Common myeloid progenitor, CD34-positive (primary cell): ENCODE results near the gene PTPRK.

Source experiments
- CTCF ChIA-PET: fragments of 350-600 bp; sonication (Branson Sonifier 250); formaldehyde crosslinking; loops from one replicate; lab custom pipeline; 2021; ENCODE audit warnings: antibody characterized with exemption; lab: Charles Lee
- POLR2A ChIA-PET: fragments of 350-600 bp; sonication (Branson Sonifier 250); formaldehyde crosslinking; loops from one replicate; lab custom pipeline; 2021; ENCODE audit warnings: antibody characterized with exemption; lab: Charles Lee
- DNase-seq, 3 donors: peaks; one replicate each; pipeline versions ENCODE4 v3.0.0 to v3.0.0-alpha.2; 2013
- H3K27ac ChIP-seq, 2 experiments: 1 replicate in 1 of 2; 2 replicates in 1 of 2; pipeline ENCODE4 v1.7.0; 2013; ENCODE audit warnings: inconsistent platforms in 2 of 2, low read length in 2 of 2, mild to moderate bottlenecking in 2 of 2, low read depth in 1 of 2, moderate library complexity in 1 of 2; ENCODE audit not compliant: severe bottlenecking in 2 of 2, insufficient read depth in 1 of 2, poor library complexity in 1 of 2
- H3K27me3 ChIP-seq, 5 experiments: replicated peaks in 2 of 5; 1 replicate in 3 of 5; 2 replicates in 2 of 5; pipeline versions ENCODE4 v1.6.1 to v1.7.0; 2013; ENCODE audit warnings: low read length in 4 of 5, mild to moderate bottlenecking in 2 of 5, moderate library complexity in 2 of 5, inconsistent platforms in 1 of 5; ENCODE audit not compliant: insufficient read depth in 5 of 5, control insufficient read depth in 4 of 5
- H3K36me3 ChIP-seq, 4 experiments: 1 replicate in 2 of 4; 2 replicates in 2 of 4; pipeline versions ENCODE4 v1.6.1 to v1.7.0; 2013; ENCODE audit warnings: low read length in 3 of 4, control low read depth in 1 of 4, mild to moderate bottlenecking in 1 of 4; ENCODE audit not compliant: control insufficient read depth in 4 of 4, insufficient read depth in 4 of 4
- H3K4me1 ChIP-seq, 4 experiments: 1 replicate in 3 of 4; 2 replicates in 1 of 4; pipeline versions ENCODE4 v1.6.1 to v1.7.1; 2013; ENCODE audit warnings: low read length in 3 of 4, mild to moderate bottlenecking in 3 of 4, control low read depth in 1 of 4, inconsistent platforms in 1 of 4, moderate library complexity in 1 of 4; ENCODE audit not compliant: control insufficient read depth in 4 of 4, insufficient read depth in 4 of 4; ENCODE audit errors: control extremely low read depth in 1 of 4
- H3K4me3 ChIP-seq, 7 experiments: 1 replicate in 4 of 7; 2 replicates in 3 of 7; pipeline versions ENCODE4 v1.5.1 to v1.7.0; 2013; ENCODE audit warnings: mild to moderate bottlenecking in 7 of 7, low read length in 6 of 7, moderate library complexity in 6 of 7, inconsistent platforms in 2 of 7, low read depth in 2 of 7, control low read depth in 1 of 7; ENCODE audit not compliant: insufficient read depth in 4 of 7, control insufficient read depth in 1 of 7; ENCODE audit errors: extremely low read depth in 1 of 7
- H3K9me3 ChIP-seq, 5 experiments: 1 replicate in 4 of 5; 2 replicates in 1 of 5; pipeline versions ENCODE4 v1.6.1 to v1.7.1; 2013; ENCODE audit warnings: low read length in 4 of 5, mild to moderate bottlenecking in 2 of 5, inconsistent platforms in 1 of 5, low read depth in 1 of 5, moderate library complexity in 1 of 5; ENCODE audit not compliant: control insufficient read depth in 4 of 5, insufficient read depth in 2 of 5; ENCODE audit errors: control extremely low read depth in 1 of 5
- WGBS: methylation state at CpG from one replicate; pipeline ENCODE4 v1.1.5; 2013; ENCODE audit not compliant: insufficient coverage; 5-methylcytosine and 5-hydroxymethylcytosine counted together

The PTPRK gene

GRCh38 chr6:128479048-128479666 is 41.2 kb downstream of the PTPRK start:
- Histone ChIP-seq H3K36me3 (no peaks in the 10 kb centered on the region), H3K27ac (no peak overlapping the region), H3K9me3 (no peaks in the 10 kb centered on the region), H3K27me3 (no peaks in the 10 kb centered on the region), H3K4me3 (no peak overlapping the region), H3K4me1 (no peaks in the 10 kb centered on the region)
- 100% methylated on average over 1 of the region's 2 CpGs for WGBS
- DNase-seq, result no peak
- POLR2A ChIA-PET, result no interaction called here
- CTCF ChIA-PET, result no interaction called here

DNA sequence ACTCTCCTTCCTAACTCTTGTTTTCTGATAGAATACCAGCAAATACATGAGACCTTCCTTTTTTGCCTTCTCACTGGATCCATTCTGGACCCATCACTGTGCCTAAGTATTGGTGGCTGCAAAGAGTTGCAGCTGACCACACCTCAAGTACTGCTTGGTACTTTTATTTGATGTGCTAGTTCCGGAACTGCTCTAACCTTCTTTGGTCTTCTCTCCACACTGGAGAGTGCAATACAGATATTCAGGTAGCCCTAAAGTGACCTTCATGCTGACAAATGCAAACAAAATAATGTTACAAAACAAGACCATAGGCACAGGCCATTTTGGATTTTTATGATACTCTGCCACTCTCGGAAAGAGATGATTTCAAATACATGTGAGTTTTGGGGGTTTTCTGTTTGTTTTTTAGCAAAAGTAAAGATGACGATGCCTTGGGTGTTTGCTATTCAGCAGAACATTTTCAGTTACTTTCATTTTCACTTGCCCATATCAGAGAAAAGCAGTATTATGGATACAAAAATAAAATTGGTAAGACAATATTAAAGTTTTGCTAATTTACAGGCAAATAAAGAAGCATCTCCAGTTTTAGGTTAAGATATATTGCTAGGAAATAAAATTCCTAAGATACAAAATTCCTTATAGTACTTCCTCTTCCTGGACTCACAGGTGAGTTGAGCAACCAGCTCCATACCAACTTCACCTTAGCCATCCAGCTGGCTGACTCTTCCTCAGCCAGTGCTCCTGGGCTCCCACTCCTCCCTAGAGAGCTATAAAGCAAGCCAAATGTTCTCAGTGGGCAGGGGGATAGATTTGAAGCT is 42.0 kb downstream of the PTPRK start:
- ChIA-PET POLR2A (no interaction called here), CTCF (no interaction called here)
- 100% methylated on average over 1 of the region's 3 CpGs for WGBS
- Histone ChIP-seq H3K9me3 (no peaks in the 10 kb centered on the region), H3K4me1 (no peaks in the 10 kb centered on the region), H3K36me3 (no peaks in the 10 kb centered on the region), H3K4me3 (peak overlapping the region in 1 of 7 experiments; percentile 19), H3K27ac (no peak overlapping the region), H3K27me3 (no peaks in the 10 kb centered on the region)
- DNase-seq, result no peak

DNA sequence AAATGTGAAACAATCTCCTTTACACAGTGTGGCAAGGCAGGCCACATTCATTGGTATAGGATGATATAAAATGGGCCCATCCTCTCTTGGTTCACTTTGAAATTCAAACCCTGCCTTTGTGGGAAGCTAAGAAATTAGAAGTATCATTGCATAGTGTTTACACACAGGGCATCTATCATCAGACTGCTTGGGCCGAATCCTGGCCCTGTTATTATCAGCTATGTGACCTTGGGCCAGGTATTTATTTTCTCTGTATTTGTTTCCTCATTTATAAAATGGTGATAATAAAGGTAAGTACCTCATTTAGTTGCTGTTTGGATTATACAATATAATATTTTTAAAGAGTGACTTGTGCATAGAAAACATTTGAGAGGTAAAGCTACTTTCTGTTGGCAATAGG is 45.5 kb downstream of the PTPRK start:
- no CpG with 5 or more reads among the region's 1 CpG for WGBS
- no peak overlapping the region for H3K27ac ChIP-seq
- H3K4me1 ChIP-seq, result no peaks in the 10 kb centered on the region
- ChIA-PET CTCF (no interaction called here), POLR2A (no interaction called here)
- no peaks in the 10 kb centered on the region for H3K36me3 ChIP-seq
- no peak for DNase-seq
- no peak overlapping the region for H3K4me3 ChIP-seq
- H3K9me3 ChIP-seq, result no peaks in the 10 kb centered on the region
- no peaks in the 10 kb centered on the region for H3K27me3 ChIP-seq

GRCh38 chr6:128474481-128474880 is 45.9 kb downstream of the PTPRK start:
- WGBS, result no CpG with 5 or more reads among the region's 1 CpG
- Histone ChIP-seq H3K4me1 (no peaks in the 10 kb centered on the region), H3K36me3 (no peaks in the 10 kb centered on the region), H3K9me3 (no peaks in the 10 kb centered on the region), H3K27ac (no peak overlapping the region), H3K27me3 (no peaks in the 10 kb centered on the region), H3K4me3 (no peak overlapping the region)
- ChIA-PET POLR2A (no interaction called here), CTCF (no interaction called here)
- DNase-seq, result no peak

GRCh38 chr6:128471907-128472306 is 48.5 kb downstream of the PTPRK start:
- H3K4me1 ChIP-seq, result no peaks in the 10 kb centered on the region
- no peaks in the 10 kb centered on the region for H3K9me3 ChIP-seq
- DNase-seq, result no peak
- no peak overlapping the region for H3K4me3 ChIP-seq
- ChIA-PET POLR2A (no interaction called here), CTCF (no interaction called here)
- no peaks in the 10 kb centered on the region for H3K36me3 ChIP-seq
- H3K27me3 ChIP-seq, result no peaks in the 10 kb centered on the region
- no peak overlapping the region for H3K27ac ChIP-seq
- 100% methylated on average over 1 of the region's 4 CpGs for WGBS

DNA sequence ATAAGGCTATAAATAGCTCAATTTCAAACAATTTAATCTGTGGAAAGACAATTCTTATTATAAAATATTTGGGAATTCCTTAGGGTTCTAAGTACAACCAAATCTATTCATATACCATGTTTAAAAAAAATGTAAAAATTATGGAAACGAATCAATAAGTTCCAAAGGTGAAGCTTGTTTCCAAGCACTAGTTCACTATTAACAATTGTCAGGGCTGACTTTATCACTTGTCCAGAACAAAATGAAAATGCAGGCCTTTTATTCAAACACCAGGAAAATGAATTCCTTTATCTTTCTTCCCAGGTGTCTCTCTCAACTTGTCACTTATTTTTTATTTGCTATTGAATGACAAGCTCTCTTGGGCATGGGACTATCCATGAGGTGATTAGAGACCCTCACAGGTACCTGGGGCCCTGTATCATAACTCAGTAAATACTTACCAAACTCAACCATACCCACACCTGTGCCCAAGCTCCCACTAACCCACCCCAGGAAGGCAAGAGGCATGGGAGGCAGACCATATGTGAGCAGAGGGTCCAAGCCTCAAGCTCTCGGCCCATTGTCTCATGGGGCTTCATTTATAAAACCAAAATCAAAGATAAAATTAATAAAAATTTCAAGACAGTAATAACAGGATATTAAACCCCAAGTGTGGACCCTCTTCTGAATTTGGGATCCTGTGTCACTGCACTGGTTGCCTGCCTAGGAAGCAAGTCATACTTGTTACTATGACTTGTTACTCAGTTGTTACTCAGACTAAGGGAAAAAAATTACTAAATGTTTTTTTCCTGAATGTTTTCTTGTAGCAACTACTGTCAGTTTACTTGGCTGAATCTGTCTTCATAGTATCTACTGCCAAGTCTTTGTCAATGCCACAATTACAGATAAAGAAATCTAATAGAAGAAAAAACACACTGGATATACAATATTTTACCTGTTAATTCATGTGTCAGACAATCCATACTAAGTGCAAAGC is 54.7 kb downstream of the PTPRK start:
- 100% methylated on average over 1 of the region's 2 CpGs for WGBS
- H3K27me3 ChIP-seq, result no peaks in the 10 kb centered on the region
- H3K4me1 ChIP-seq, result no peaks in the 10 kb centered on the region
- H3K36me3 ChIP-seq, result no peaks in the 10 kb centered on the region
- H3K9me3 ChIP-seq, result no peaks in the 10 kb centered on the region
- no peak overlapping the region for H3K27ac ChIP-seq
- ChIA-PET CTCF (no interaction called here), POLR2A (no interaction called here)
- no peak for DNase-seq
- no peak overlapping the region for H3K4me3 ChIP-seq
